Motor neuron (in vitro differentiated cells): ENCODE data around the gene DNAAF3. TPM values are rescaled to one million over a fixed set of nuclear protein-coding genes. Genes with fewer than 3 reads are reported as not detected.

ENCODE experiments used
- ATAC-seq, 8 experiments: fragments of 200-7000 bp; cut with Tn5 transposase; replicated peaks in 6 of 8; 2 replicates each; pipeline ENCODE4 v1.8.0; 2021; ENCODE audit warnings: mild to moderate bottlenecking in 8 of 8, moderate library complexity in 8 of 8
- H3K27ac ChIP-seq, 2 donors: fragments of 250-450 bp; sonication (Bioruptor Pico); 2 replicates each; pipeline ENCODE4 v1.9.0; 2021; ENCODE audit warnings: antibody characterized with exemption in 2 of 2, mild to moderate bottlenecking in 2 of 2, moderate library complexity in 1 of 2
- H3K4me1 ChIP-seq, 2 donors: fragments of 250-450 bp; sonication (Bioruptor Pico); replicated peaks in 1 of 2; 2 replicates each; pipeline ENCODE4 v1.6.1; 2021; ENCODE audit warnings: antibody characterized with exemption in 2 of 2, mild to moderate bottlenecking in 2 of 2, moderate library complexity in 1 of 2
- H3K4me3 ChIP-seq, 5 donors: fragments of 250-450 bp; sonication (Bioruptor Pico); 2 replicates each; pipeline ENCODE4 v1.9.0; 2021; ENCODE audit warnings: antibody characterized with exemption in 5 of 5, mild to moderate bottlenecking in 5 of 5, moderate library complexity in 4 of 5
- WGBS, 10 experiments: fragments of 450-650 bp; shearing (Covaris generic); methylation state at CpG; one replicate each; pipeline ENCODE4 v1.0.0; 2022; 5-methylcytosine and 5-hydroxymethylcytosine counted together
- in situ Hi-C, 9 experiments: fragments of 400-800 bp; cut with MboI; loops; one replicate each; pipeline ENCODE4 v1.15.0; 2021; ENCODE audit warnings: low sequenced_read_pairs in 9 of 9, low pct_unique_long_range_greater_than_20kb in 2 of 9; ENCODE audit not compliant: unreplicated experiment in 9 of 9
- total RNA-seq, 8 experiments: library from RNA; unstranded; fragments of 300-600 nt; gene quantifications; 2 replicates each; pipeline versions ENCODE4 v1.2.3 to v1.2.4, GENCODE V29; 2022

DNAAF3 gene
- total RNA-seq, 8 experiments from 2014 or later: 0.41 to 7.2 (median 1.4) TPM

DNA sequence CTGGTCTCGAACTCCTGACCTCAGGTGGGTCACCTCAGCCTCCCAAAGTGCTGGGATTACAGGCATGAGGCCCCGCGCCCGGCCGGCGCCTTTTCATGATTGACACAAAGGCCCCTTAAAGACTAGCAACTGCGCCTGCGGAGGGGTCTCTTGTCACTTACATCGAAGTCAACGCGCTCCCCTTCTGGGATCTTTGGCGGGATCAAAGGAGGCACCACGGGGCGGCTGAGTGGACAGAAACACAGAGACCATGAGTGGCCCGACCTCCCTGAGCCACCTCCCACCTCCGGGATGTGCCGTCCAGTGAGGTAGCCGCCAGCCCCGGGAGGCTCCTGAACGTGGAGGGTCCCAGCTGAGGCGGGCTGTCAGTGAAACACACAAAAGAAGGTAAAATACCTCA lies 24.7 kb downstream of the DNAAF3 start:
- 0 to 33% (median 14%) methylated on average over 1 to 15 of the region's 21 CpGs; no CpG with 5 or more reads in 5 of the 10 experiments for WGBS, 10 experiments
- Histone ChIP-seq H3K4me3 (peak overlapping the region in 1 of 5 donors; percentile 22), H3K27ac (no peak overlapping the region), H3K4me1 (no peaks in the 10 kb centered on the region)
- in situ Hi-C loops: loop anchor here in 6 of 9 experiments (25.0 kb wide), 4 partner anchors 271 to 496 kb away; partner anchors contain the start of genes UBE2S (in 5 of the 6), CCDC106 (in 3 of the 6), ZNF580 (in 3 of the 6) and ZNF581 (in 3 of the 6)
- no peak for ATAC-seq

DNA sequence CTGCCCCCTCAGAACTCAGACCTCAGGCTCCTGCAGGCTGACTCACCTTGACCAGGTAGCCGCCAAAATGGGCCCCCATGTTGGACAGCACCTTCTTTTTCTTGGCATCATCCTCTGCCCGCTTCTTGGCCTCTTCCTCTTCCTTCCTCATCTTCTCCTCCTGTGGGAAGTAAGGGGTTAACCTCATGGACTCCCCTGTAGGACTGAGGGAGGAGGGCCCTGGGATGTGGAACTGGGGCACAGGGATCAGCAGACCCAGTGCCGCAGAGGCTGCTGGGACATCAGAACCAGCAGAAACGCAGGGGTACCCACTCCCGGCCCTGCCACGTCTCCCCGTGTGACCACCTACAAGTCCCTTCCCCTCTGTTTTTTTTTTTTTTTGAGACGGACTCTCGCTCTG lies 28.5 kb downstream of the DNAAF3 start:
- no peak overlapping the region for H3K4me3 ChIP-seq
- no peak for ATAC-seq
- in situ Hi-C loops: loop anchor here in 6 of 9 experiments (25.0 kb wide), 4 partner anchors 274 to 499 kb away; partner anchors contain the start of genes UBE2S (in 5 of the 6), CCDC106 (in 3 of the 6), ZNF580 (in 3 of the 6) and ZNF581 (in 3 of the 6)

DNA sequence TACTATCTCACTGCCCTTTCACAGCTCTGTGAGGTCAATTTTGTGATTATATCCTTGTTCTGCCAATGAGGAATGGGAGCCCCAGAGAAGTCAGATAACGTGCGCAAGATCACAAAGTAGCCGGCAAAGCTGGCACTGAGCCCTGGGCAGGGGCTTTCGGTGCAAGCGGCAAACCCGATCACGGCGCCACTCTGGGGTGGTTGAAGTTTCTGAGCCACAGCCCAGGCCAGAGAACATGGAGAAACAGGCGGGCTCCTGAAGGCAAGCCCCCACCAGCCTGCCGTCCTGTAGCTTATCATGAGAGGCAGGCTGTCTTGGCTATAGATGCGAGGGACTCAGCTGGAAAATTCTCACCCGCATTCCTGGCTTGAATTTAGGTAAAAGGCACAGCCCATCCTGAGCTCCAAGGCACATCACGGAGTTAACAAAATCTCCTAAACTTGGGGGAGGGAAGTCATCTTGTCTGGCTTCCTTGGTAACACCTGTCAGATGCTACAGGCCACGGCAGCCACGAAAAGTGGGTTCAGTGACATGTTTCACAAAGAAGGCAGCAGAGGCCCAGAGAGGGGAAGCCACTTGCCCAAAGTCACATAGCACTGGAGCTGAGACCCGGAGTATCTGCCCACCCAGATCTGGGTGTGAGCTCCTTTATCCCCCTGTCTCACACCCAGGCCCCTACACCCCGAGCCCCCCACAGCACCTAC lies 29.9 kb downstream of the DNAAF3 start:
- H3K4me3 ChIP-seq: no peak overlapping the region
- WGBS, 10 experiments: 0 to 95% (median 85%) methylated on average over 1 to 8 of the region's 17 CpGs; no CpG with 5 or more reads in 3 of the 10 experiments
- in situ Hi-C loops: loop anchor here in 6 of 9 experiments (25.0 kb wide), 4 partner anchors 276 to 501 kb away; partner anchors contain the start of genes UBE2S (in 5 of the 6), CCDC106 (in 3 of the 6), ZNF580 (in 3 of the 6) and ZNF581 (in 3 of the 6)
- no peak overlapping the region for H3K27ac ChIP-seq
- ATAC-seq: no peak
- peaks cover 8 to 10% of the 10 kb centered on the region in 2 donors for H3K4me1 ChIP-seq

More for the DNA sequence above, 28.5 kb downstream of the DNAAF3 start:
- 80 to 100% (median 100%) methylated on average over 1 of the region's 9 CpGs; no CpG with 5 or more reads in 7 of the 10 experiments for WGBS, 10 experiments
- peaks cover 8 to 10% of the 10 kb centered on the region in 2 donors for H3K4me1 ChIP-seq
- H3K27ac ChIP-seq: no peak overlapping the region

DNA sequence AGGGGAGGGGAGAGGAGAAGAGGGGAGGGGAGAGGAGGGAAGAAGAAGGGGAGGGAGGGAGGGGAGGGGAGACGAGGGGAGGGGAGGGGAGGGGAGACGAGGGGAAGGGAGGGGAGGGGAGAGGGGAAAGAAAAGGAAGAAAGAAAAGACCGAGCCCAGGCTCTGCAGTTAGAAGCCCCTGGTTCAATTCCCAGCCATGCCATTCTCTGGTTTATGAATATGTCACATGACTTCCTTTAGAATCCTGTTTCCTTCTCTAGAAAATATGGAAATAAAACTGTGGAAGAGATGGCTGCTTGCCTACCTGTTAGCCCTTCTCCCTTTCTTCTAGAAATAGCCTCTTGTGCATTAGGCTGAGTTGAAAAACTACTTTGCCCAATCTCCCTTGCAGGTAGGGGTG lies 31.7 kb downstream of the DNAAF3 start:
- Histone ChIP-seq H3K27ac (no peak overlapping the region), H3K4me1 (peaks cover 8 to 10% of the 10 kb centered on the region in 2 donors), H3K4me3 (no peak overlapping the region)
- in situ Hi-C loops: loop anchor here in 6 of 9 experiments (25.0 kb wide), 4 partner anchors 278 to 503 kb away; partner anchors contain the start of genes UBE2S (in 5 of the 6), CCDC106 (in 3 of the 6), ZNF580 (in 3 of the 6) and ZNF581 (in 3 of the 6)
- ATAC-seq: no peak
- WGBS, 10 experiments: no CpG with 5 or more reads among the region's 3 CpGs

DNA sequence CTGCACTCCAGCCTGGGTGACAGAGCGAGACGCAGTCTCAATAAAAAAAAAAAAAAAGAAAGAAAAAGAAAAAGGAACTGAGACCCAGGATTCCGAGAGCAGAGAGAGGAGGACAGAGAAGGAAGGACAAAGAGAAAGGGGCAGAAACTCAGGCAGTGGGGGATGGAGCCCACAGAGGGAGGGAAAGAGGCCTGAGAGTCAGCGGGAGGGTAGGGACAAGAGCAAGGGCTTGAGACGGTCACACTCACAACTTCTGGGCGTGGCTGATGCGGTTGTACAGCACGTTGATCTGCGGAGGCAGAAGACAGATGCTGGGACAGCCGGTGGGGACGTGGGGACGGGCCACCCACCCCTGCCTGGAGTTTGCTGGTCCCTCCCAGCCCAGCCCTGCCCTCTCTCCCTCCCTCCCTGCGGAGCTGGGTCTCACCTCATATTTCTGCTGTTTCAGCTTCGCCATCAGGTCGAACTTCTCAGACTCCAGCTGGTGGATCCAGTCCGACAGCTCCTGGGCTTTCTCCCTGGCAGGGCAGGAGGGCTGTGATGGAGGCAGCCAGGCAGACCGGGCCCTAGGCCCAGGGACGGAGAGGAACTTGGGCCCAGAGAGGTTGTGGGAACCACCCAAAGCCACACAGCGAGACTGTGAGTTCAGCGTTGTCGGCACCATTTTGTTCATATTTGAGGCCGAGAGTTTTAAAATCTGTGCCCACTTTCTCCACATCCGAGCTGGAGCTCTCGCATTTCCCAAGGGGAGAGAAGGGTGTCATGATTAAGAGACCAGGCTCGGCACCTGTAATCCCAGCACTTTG lies 32.6 kb downstream of the DNAAF3 start:
- in situ Hi-C loops: loop anchor here in 6 of 9 experiments (25.0 kb wide), 4 partner anchors 278 to 503 kb away; partner anchors contain the start of genes UBE2S (in 5 of the 6), CCDC106 (in 3 of the 6), ZNF580 (in 3 of the 6) and ZNF581 (in 3 of the 6)

DNA sequence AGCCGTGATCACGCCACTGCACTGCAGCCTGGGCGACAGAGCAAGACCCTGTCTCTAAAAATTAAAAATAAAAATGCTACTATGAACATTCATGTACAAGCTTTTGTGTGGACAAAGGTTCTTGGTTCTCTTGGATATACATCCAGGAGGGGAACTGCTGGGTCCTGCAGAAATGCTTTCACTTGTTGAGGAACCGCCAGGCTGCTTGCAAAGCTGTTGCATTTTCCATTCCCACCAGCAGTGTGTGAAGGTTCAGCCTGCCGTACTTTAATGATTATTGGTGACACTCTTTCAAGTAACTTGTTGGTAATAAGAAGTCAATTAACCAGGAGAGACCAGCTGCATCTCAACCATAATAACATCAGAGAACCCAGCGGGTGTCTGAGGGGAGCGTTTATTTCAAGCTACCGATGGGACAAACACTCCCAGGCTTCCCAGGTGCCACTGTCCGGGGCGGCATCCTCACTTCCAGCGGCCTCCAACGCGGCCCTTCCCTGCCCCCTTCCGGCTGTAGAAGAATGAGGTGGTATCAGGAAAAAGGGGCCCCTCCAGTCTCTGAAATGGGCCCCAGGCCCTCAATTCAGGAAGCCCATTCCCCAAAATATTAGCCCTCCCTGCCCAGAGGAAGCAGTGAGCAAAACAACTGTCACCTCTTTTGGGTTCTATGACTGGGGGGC lies 33.8 kb downstream of the DNAAF3 start:
- Histone ChIP-seq H3K27ac (no peak overlapping the region), H3K4me3 (no peak overlapping the region), H3K4me1 (peaks cover 8 to 10% of the 10 kb centered on the region in 2 donors)
- peak in 5 of 8 experiments; percentile 25 to 44 (median 40) for ATAC-seq
- in situ Hi-C loops: loop anchor here in 6 of 9 experiments (25.0 kb wide), 4 partner anchors 280 to 505 kb away; partner anchors contain the start of genes UBE2S (in 5 of the 6), CCDC106 (in 3 of the 6), ZNF580 (in 3 of the 6) and ZNF581 (in 3 of the 6)
- 24 to 100% (median 56%) methylated on average over 1 to 11 of the region's 14 CpGs; no CpG with 5 or more reads in 2 of the 10 experiments for WGBS, 10 experiments

More for the DNA sequence above, 32.6 kb downstream of the DNAAF3 start:
- Histone ChIP-seq H3K4me3 (no peak overlapping the region), H3K4me1 (peaks cover 8 to 10% of the 10 kb centered on the region in 2 donors), H3K27ac (no peak overlapping the region)
- WGBS, 10 experiments: 22 to 95% (median 59%) methylated on average over 1 to 12 of the region's 25 CpGs; no CpG with 5 or more reads in 1 of the 10 experiments
- ATAC-seq: peak; percentile 24 to 82 (median 68)

DNA sequence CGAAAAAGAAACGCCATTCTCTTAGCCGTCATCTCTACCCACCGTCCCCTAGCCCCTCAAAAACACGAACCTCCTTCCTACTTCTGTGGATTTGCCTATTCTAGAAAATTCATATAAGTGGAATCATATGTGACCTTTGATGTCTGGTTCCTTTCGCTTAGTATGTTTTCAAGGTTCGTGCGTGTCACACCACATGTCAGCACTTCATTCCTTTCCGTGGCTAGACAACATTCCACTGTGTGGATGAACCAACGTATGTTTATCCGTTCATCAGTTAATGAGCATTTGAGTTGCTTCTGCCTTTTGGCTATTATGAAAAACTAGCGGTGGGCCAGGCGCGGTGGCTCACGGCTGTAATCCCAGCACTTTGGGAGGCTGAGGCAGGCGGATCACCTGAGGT lies 35.0 kb downstream of the DNAAF3 start:
- no peak for ATAC-seq
- Histone ChIP-seq H3K27ac (no peak overlapping the region), H3K4me3 (no peak overlapping the region), H3K4me1 (peaks cover 8 to 10% of the 10 kb centered on the region in 2 donors)
- WGBS, 10 experiments: 10 to 99% (median 60%) methylated on average over 2 to 13 of the region's 16 CpGs; no CpG with 5 or more reads in 2 of the 10 experiments
- in situ Hi-C loops: loop anchor here in 6 of 9 experiments (25.0 kb wide), 4 partner anchors 281 to 506 kb away; partner anchors contain the start of genes UBE2S (in 5 of the 6), CCDC106 (in 3 of the 6), ZNF580 (in 3 of the 6) and ZNF581 (in 3 of the 6)

DNA sequence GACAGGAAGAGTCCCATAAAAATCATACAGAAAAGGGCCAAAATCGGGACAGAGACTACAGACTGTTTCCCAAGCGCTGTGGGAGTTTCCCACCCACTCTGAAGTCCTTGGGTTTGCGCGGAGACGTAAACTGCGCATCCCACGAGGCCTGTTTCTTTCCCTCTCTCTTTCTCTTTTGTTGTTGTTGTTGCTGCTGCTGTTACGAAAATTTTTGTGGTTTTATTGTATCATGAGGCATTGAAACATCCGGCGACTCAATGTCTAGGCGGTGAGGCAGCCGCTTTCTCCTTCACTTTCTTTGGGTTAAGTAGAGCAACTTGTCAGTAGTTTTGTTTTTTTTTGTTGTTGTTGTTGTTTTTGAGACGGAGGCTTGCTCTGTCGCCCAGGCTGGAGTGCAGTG lies 47.4 kb downstream of the DNAAF3 start:
- in situ Hi-C loops: no loop called here
- Histone ChIP-seq H3K4me3 (no peak overlapping the region), H3K27ac (no peak overlapping the region), H3K4me1 (peaks cover 23 to 28% of the 10 kb centered on the region in 2 donors)
- no peak for ATAC-seq
- 83 to 100% (median 93%) methylated on average over 4 to 13 of the region's 14 CpGs; no CpG with 5 or more reads in 2 of the 10 experiments for WGBS, 10 experiments

DNA sequence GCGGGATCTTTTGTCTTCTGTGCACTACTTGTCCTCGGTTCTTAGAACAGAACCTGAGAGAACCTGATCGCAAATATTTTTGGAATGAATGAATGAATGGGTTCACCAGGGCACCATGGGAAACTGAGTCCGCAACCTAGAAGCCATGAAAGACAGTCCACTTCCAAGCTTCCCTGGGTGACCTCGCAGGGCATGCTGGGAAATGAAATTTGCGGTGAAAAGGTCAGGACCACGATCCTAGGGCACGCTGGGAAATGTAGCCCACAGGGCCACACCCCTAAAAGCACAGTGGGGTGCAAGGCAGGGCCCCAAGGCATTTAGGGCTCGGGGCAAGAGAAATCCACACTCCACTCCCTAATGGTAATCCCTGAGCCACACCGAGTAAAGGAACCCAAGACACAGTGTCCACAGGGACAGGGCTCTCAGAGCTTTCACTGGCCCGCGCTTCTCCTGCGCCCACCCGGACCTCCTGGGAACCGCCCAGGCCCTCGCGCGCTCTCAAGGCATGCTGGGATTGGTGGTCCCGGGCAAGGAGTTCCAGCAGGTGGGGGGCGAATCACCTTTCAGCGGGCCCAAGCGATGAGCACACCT lies 47.9 kb downstream of the DNAAF3 start:
- peaks cover 22 to 29% of the 10 kb centered on the region in 2 donors for H3K4me1 ChIP-seq
- 0 to 72% (median 19%) methylated on average over 2 to 13 of the region's 22 CpGs; no CpG with 5 or more reads in 1 of the 10 experiments for WGBS, 10 experiments
- ATAC-seq: peak in 2 of 8 experiments; percentile 0 to 1
- in situ Hi-C loops: no loop called here
- peak overlapping the region; percentile 68 to 92 (median 74) for H3K4me3 ChIP-seq
- H3K27ac ChIP-seq: no peak overlapping the region

DNA sequence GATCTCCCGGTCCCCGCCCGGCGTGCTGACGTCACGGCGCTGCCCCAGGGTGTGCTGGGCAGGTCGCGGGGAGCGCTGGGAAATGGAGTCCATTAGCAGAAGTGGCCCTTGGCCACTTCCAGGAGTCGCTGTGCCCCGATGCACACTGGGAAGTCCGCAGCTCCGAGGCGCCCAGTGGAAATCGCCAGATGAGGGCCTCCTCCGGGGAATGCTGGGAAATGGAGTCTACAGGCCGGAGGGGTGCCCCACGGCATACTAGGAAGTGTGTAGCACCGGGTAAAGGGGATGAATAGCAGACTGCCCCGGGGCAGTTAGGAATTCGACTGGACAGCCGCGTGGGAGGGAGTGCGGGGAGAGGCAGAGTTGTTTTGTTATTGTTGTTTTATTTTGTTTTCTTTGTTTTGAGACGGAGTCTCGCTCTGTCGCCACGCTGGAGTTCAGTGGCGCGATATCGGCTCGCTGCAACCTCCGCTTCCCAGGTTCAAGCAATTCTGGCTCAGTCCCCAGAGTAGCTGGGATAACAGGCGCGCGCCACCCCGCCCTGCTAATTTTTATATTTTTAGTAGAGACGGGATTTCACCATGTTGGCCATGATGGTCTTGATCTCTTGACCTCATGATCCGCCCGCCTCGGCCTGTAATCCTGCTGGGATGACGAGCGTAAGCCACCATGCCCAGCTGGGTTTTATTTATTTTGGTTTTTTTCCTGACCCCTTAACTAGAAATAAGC lies 48.6 kb downstream of the DNAAF3 start:
- Histone ChIP-seq H3K4me3 (peak overlapping the region; percentile 68 to 92 (median 74)), H3K27ac (peak overlapping the region; percentile 69 to 75), H3K4me1 (peaks cover 27 to 35% of the 10 kb centered on the region in 2 donors)
- peak; percentile 65 to 94 (median 86) for ATAC-seq
- in situ Hi-C loops: no loop called here
- 1 to 17% (median 3%) methylated on average over 5 to 21 of the region's 44 CpGs; no CpG with 5 or more reads in 2 of the 10 experiments for WGBS, 10 experiments
